Hematopoietic multipotent progenitor cell treated with erythropoietin and hydrocortisone succinate and interleukin-3 and kit ligand, for 15 days (in vitro differentiated cells): ENCODE data around the gene RRP9.
"Not testable (repeated sequence)": the region's sequence is repeated elsewhere in the genome, so short reads cannot be mapped to it uniquely, and the experiment has no call there.

Experiments
- DNase-seq: peaks from one replicate; pipeline ENCODE4 v3.0.0-alpha.2; 2015; ENCODE audit warnings: low spot score

The RRP9 gene, protein sequence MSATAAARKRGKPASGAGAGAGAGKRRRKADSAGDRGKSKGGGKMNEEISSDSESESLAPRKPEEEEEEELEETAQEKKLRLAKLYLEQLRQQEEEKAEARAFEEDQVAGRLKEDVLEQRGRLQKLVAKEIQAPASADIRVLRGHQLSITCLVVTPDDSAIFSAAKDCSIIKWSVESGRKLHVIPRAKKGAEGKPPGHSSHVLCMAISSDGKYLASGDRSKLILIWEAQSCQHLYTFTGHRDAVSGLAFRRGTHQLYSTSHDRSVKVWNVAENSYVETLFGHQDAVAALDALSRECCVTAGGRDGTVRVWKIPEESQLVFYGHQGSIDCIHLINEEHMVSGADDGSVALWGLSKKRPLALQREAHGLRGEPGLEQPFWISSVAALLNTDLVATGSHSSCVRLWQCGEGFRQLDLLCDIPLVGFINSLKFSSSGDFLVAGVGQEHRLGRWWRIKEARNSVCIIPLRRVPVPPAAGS

DNA sequence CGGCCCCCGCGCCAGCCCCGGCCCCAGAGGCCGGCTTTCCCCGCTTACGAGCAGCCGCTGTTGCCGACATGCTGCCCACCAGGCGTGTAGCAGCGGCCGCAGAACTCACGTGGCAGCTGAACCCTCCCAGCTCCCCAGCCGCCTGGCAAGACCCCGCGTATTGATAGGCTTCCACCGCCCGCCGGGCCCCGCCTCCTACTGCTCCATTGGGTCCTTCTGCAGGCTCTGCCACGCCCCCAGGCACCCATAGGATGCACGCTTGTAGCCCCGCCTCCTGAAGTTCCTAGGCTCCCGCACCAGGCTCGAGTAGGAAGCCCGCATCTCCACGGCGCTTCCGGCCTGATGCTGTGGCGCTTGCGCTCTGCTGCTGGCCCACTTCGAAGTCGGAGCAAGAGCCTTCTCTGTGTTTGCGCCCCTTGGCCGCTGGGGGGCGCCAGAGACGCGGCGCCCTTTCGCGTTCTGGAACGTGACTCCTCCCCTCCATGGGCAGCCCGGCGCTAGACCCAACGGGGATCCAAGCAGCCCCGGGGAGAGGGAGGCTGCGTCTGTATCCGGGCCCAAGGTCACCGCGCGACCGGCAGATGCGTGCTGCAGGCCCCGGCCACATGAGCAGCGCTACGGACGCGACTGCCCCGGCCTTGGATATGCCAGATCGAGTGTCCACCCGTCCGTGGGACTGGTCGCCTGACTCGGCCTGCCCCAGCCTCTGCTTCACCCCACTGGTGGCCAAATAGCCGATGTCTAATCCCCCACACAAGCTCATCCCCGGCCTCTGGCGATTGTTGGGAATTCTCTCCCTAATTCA lies at the start of gene RRP9, which contains the start of gene PARP3:
TSS of gene RRP9 (minus strand) at position 107 of the 805 bp plus-strand sequence. CDS start at position 70, 37 bp downstream.
TSS of gene PARP3 (plus strand) at position 566 of the 805 bp plus-strand sequence. CDS start 993 bp downstream, outside the sequence.
- peak; percentile 100 for DNase-seq

DNA sequence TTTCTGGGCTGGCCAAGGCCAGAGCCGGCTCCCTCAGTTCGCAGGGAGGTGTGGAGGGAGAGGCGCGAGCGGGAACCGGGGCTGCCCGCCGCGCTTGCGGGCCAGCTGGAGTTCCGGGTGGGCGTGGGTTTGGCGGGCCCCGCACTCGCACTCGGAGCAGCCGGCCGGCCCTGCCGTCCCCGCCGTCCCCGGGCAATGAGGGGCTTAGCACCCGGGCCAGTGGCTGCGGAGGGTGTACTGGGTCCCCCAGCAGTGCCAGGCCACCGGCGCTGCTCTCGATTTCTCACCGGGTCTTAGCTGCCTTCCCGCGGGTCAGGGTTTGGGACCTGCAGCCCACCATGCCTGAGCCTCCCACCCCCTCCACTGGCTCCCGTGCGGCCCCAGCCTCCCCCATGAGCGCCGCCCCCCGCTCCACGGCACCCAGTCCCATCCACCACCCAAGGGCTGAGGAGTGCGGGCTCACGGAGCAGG lies 48.8 kb upstream of the RRP9 start:
- not testable (repeated sequence) for DNase-seq

DNA sequence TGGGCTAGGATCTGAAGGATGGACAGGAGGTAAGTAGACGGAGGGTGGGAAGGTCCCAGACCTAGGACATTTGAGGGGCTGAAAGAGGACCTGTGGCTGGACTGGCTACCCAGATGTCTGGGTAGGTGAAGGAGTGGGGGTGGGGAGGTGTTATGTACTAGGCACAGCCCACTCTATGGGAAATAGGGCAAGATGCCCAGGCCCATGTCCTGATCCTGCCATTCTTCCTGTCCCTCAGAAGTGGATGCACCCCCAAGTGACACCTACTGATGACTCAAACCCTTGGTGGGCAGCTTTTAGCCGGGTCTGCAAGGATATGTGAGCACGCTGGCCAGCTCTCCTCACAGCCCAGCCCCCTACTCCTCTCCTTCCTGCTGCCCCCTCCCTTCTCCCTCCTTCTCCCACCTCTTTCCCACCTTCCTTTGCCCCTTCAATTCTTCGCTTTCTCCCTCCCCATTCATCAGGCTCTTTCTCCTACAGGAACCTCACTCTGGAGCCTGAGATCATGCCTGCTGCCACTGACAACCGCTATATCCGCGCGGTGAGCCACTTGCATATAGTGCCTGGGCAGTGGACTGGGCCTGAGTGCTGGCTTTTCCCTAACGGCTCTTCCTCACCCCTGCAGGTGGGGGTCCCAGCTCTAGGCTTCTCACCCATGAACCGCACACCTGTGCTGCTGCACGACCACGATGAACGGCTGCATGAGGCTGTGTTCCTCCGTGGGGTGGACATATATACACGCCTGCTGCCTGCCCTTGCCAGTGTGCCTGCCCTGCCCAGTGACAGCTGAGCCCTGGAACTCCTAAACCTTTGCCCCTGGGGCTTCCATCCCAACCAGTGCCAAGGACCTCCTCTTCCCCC lies 46.8 kb upstream of the RRP9 start:
- DNase-seq: no peak

DNA sequence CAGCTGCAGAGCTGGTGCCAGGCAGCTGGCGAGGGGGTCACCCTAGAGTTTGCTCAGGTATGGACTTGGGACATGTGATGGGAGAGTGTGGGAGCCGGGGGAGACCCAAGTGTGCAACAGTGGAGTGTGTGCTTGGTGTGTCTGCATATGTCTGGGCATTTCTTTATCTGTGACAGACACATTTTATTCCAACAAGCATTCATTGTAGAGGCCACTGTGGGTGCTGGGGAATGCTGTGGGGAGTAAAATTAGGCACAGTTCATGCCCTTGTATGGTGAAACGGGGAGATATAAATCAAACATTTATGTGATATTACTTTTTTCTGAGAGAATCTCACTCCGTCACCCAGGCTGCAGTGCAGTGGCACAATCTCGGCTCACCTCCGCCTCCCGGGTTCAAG lies 45.9 kb upstream of the RRP9 start:
- no peak for DNase-seq

DNA sequence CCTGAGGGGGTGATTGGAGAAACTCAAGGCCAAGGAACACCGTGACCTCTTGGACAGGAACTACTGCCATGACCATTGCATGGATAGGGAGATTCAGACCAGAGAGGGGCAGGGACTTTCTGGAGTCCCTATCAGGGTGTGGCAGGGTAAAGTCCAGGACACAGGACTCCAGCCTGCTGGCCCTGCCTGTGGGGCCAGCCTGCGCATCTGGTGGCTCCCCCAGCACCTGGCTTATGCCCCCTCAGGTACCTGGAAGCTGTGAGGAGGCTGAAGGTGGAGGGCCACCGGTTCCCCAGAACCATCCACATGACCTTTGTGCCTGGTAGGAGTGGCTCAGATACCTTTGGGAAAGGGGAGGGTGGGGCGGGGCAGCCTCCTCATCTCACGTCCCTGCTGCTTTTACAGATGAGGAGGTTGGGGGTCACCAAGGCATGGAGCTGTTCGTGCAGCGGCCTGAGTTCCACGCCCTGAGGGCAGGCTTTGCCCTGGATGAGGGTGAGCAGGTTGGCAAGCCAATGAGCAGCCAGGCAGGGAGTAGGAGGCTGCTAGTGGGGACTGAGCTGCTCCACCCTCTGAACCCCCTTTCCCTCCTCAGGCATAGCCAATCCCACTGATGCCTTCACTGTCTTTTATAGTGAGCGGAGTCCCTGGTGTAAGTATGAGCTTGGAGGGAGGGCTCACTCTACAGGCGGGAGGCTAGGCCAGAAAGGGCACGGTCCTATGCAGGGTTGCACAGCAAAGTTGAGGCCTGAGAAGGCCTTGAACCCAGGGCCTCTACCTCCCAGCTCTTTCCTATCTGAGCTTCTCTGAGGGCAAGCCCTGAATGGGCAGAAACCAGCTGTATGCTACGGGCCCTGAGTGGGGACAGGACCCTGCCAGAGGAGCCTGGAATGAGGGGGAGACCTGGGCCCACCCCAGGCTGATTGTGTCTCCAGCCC lies 44.6 kb upstream of the RRP9 start:
- no peak for DNase-seq

DNA sequence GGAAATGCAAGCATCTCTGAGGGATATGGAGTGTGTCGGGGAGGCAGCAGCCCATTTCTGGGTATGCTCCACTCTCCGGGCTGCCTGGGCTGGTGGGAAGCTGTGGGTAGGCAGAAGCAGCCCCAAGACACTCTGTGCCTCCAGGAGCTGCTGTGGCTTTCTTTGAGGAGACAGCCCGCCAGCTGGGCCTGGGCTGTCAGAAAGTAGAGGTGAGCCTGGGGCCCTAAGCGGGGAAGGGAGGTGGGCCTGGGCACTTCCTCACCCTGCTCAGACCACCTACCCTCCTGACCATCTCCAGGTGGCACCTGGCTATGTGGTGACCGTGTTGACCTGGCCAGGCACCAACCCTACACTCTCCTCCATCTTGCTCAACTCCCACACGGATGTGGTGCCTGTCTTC lies 43.4 kb upstream of the RRP9 start:
- DNase-seq: no peak

DNA sequence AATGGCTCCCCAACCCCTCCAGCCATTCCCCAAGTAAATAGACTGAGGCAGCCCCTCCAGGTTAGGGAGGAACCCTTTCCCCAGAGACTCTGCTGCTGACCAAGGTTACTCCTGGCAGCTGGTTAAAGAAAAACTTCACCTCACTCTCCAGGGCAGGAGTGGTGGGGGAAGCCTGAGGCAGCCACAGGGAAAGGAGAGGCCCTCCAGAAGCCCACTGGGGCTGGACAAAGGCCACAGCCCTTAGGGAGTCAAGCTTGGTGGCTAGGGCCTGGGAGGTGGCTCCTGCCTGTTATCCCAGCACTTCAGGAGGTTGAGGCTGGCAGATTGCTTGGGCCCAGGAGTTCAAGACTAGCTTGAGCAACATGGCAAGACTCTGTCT lies 42.6 kb upstream of the RRP9 start:
- no peak for DNase-seq

DNA sequence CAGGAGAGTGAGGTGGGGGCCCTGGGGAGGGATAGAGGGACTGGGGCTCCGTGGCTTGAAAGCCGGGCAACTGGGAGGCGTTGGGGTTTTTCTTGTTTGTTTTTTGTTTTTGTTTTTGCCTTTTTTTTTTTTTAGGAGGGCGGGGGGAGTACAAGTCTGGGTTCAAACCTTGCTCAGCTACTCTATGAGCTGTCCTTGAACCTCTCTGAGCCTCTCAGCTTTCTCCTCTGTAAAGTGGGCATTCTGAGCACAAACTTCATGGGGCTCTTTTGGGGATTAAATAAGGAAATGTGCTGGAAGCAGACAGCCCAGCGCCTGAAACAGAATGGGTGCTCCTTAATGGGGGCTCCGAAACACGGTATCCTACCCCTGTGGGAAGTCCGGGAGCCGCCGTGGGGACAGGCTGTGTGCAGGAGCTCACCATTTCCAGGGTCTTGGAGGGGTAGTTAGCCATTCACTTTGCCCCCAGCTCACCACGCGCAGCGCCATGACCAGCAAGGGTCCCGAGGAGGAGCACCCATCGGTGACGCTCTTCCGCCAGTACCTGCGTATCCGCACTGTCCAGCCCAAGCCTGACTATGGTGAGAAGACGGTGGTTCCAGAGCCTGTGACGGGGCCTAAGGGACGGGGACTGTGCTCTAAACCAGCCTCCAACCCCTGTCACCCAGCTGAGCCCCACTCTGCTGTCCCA lies 42.0 kb upstream of the RRP9 start:
- DNase-seq: no peak

DNA sequence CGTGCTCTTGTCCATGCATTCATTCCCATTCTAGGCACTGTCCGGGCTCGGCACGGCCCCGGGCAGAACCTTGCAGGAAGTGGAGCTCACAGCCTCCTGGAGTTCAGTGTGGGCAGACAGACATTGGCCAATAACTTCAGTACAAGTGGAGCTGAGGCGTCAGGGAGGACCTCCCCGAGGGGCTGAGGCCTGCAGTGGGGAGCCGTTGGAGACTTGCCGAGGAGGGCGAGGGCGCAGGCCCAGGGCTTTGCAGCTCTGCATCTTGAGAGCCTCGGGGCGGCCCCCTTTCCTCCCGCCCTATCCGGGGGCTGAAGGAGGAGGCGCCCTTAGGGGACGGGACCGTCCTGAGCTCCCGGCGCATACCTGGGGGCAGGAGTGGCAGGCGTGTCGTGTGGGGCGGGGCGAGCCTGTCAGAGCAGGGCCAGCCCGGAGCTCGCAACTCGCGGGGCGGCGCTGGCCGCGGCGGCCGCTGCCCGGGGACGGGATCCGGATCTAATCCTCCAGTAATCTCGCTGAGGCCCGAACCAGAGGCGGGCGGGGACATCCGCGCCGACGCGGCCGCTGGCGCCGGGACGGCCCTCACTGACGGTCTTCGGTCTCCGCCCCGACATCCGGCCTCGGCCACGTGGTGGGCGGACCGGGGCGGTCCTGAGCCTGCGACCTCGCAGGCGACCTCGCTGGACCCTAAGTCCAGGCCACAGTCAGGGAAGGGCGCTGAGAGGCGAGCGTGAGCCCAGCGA lies 41.3 kb upstream of the RRP9 start, which contains the start of gene ACY1:
TSS of gene ACY1 (plus strand) at position 698 of the 740 bp plus-strand sequence. CDS start 530 bp downstream, outside the sequence.
- peak; percentile 58 for DNase-seq

DNA sequence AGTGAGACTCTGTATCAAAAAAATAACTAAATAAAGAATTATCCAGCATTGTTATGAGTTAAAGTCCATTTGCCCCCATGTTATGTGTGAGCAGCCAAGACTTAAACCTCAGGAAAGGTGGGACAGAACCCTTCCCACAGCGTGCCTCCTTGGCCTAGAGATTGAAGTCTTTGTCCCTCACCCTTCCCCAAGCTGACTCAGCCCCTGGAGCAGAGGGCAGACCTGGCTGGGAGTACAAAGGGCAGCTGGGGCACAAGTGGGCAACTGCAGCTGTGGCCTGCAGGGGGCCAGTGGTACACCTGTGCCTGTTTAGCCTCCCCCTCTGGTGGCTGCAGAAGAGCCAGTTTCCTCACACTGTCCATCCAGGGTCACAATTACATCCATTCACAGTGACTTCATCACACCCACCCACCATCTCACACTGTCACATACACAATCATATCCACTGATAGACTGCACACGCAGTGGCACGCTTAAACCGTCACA lies 40.7 kb upstream of the RRP9 start:
- DNase-seq: peak; percentile 23

DNA sequence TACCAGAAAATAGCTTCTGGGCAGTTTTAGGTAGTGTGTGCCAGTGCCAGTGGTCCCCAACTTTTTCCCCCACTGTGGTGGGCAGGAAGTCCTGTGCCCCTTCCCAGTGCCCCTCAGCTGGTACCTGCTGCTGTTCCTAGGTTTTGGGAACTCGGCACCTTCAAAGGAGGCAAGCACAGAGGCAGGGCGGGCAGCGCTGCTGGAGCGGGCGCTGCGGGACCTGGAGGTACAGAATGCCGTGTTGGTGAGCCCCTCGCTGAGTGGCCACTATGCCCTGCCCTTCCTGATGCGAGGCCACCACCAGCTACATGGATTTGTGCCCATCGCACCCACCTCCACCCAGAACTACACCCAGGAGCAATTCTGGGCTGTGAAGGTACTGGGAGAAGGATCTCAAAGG lies 38.5 kb upstream of the RRP9 start:
- no peak for DNase-seq

DNA sequence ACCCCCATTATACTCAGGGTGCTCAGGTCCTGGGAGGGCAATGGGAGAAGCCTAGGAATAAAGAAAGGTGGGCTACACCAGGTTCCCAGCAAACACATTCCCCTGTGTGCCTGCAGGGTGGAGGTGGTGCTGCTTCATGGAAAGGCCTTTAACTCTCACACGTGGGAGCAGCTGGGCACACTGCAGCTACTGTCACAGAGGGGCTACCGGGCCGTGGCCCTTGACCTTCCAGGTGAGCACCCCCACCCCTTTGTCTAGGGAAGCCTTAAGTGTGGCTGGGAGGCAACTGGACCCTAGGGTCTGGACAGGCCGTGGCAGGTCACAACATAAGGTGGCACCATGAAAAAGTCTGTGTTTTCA lies 36.4 kb upstream of the RRP9 start:
- DNase-seq: no peak

DNA sequence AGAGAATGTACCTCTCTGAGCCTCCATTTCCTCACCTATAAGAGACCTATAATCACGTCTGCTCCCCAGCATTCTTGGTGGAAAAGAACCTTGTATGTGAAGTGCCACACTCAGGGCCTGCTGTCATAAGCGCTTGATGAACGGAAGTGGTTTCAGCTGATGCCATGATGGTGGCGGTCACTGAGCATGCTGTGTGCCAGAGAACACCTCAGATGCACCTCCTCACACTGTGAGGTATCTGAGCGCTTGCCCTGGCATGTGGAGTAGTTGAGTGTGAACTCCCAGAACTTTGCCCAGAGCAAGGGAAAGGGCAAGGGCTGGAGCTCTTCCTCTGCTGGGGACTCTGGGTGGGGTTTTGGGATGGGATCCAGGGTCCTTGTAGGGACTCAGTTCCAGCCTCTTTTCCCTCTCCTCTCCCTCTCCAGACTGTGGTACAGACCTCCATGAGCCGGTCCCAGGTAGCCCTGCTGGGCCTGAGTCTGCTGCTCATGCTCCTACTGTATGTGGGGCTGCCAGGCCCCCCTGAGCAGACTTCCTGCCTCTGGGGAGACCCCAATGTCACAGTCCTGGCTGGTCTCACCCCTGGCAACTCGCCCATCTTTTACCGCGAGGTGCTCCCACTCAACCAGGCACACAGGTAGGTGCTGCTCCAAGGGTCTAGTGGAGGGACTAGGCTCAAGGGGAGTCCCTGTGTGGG lies 35.9 kb upstream of the RRP9 start:
- no peak for DNase-seq

DNA sequence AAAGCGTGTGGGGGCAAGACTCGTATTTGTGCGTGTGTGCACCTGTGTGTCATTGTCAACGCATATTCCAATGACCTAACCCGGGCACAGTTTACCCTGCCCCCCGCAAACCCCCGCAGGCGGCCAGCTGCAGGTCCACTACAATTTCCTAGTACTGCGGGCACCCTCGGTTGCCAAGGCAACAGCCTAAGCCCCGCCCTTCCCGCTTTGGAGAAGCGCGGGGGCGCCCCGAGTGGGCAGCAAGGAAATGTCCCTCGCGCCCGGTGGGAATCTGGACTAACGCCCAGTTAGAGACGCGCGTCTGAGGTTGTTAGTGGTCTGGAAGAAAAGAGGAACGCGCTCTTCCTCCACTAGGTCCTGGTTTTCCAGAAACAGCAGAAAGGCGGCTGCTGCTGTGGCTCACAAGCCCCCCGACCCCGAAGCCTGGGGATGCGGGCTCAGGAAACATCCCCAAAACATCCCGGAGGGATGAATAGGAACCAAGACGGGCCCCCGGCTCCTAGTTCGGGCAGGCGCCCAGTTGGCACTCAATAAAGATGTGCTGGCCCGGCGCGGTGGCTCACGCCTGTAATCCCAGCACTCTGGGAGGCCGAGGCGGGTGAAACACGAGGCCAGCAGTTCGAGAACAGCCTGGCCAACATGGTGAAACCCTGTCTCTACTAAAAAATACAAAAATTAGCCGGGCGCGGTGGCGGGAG lies 34.3 kb upstream of the RRP9 start:
- peak; percentile 27 for DNase-seq

DNA sequence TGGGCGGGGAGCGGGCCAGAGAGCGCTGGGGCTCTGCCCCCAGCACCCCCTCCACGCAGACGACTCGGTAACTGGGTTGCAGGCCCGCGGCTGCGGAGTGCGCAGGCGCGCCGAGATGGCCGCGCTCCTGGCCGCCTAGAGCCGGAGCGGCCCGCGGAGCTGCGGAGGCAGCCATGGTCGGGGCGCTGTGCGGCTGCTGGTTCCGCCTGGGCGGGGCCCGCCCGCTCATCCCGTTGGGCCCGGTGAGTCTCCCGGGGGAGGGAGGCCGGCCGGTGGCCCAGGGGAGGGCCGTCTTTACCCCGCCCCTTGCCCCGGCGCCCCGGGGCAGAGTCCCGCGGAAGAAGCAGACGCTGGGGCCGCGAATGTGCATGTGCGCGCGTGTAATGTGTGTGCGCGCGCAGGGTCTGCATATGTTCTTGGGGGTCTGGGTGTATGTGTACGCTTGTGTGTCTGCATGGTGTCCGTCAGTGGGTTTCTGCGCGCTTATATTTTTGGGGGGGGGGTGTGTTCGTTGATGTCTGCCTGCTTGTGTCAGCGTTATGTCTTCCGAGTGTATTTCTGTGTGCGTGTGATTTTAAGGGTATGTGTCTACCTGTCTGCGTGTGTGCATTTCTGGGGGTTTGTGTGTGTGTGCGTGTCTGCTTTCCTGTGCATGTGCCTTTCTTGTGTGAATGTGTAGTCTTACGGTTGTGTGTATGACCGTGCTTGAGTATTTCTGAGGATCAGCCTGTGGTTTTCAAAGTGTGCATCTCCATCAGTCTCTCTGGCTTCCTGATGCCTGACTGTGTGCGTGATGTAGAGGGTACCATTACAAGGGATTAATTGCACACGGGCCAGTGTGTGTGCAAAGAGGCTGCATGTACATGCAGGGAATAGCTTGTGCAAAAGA lies 33.5 kb upstream of the RRP9 start, which contains the start of gene ABHD14A:
TSS of gene ABHD14A (plus strand) at position 102 of the 889 bp plus-strand sequence. CDS start at position 174, 72 bp downstream.
- peak; percentile 66 for DNase-seq

DNA sequence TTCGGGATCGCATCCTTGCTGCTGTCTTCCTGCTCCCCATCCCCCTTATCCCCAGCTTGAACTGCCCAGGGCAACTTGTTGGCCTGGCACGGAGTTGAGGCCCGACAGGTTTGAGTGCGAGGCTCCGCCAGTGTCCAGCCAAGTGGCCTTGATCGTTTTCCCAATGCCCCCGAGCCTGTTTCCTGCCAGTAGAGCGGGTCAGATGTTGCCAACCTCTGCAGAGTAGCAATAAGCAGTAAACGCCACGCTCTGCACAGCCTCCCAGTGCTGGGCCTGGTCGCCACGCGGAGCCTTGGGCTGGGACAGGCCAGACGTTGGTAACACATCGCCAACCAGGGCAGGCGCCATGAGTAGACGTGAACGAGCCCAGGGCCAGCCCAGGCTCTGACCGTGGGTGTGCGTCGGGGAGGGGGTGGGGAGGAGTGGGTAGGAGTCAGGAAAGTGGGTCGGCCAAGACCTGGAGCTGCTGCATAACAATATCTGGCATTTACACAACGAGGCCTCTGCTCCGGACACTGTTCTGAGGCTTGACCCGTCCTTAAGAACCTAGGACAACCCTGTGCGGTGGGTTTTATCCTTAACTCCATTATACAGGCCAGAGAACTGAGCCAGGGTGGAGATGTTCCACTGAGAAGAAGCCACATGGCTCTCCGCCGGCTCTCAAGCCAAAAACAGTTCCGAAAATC lies 32.7 kb upstream of the RRP9 start:
- no peak for DNase-seq
